ENCODE data around the gene FAM20C.

The FAM20C gene

DNA sequence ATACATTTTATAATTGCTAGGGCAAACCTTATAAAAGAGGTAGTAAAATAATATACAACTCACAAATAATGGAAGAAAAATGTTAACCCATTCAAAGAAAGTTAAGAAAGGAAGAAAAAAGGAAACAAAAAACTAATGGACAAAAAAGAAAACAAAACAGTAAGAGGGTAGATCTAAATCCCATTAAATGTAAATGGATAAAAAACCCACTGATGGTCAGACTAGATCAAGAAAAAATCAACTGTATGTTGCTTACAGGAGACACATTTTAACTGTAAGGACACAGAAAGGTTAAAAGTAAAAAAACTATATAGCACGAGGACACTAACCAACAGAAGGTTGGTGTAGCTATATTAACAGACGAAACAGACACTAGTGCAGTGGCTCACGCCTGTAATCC is 115.6 kb downstream of the FAM20C start:
- DNase-seq (ENCODE audit: low read depth), result no peak

DNA sequence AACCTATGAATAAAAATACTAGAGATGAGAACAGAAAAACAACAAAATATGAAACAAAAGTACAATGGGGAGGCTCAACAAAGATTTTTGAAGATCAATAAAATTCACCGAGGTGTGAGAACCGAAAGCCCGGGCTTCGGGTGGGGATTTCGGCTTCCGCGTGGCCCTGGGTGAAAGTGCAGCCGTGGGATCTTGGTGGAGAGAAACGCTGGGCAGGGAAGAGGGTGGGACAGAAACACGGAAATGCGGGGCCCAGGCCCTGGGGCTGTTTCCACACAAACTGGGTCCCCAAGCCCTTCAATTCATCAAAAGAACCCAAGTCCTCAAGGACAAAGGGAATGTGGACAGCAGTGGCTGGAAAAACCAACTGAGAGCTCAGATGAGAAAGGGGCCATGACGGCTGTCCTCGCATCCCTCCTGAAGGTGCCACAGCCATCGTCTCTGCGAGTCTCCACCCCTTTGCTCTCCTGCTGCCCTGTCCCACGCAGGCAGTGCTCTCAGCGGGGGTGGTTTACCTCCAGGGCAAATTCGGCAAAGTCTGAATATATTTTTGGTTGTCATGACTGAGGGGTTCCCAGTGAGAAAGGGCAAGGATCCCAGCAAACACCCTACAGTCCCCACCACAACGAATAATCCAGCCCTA is 117.3 kb downstream of the FAM20C start:
- no peak for DNase-seq (ENCODE audit: low read depth)
